ENCODE data around the gene SNORC.
"Not testable (repeated sequence)": the region's sequence is repeated elsewhere in the genome, so short reads cannot be mapped to it uniquely, and the experiment has no call there.

Gene SNORC

GRCh38 chr2:232907718-232908085 lies 37.6 kb downstream of the SNORC start:
- H3K27ac Mint-ChIP-seq; H3K4me3 Mint-ChIP-seq; H3K36me3 Mint-ChIP-seq (ENCODE audit: low read depth); H3K4me1 Mint-ChIP-seq (ENCODE audit: low read depth): not testable (repeated sequence)
- peaks cover 12% of the 10 kb centered on the region for H3K9me3 Mint-ChIP-seq
- H3K27me3 Mint-ChIP-seq (ENCODE audit: low read depth), result peaks cover 26% of the 10 kb centered on the region

GRCh38 chr2:232908695-232909094 lies 38.6 kb downstream of the SNORC start:
- Mint-ChIP-seq H3K4me1 (ENCODE audit: low read depth) (no peaks in the 10 kb centered on the region), H3K27me3 (ENCODE audit: low read depth) (peaks cover 26% of the 10 kb centered on the region), H3K36me3 (ENCODE audit: low read depth) (no peaks in the 10 kb centered on the region), H3K27ac (no peak overlapping the region), H3K9me3 (peaks cover 12% of the 10 kb centered on the region), H3K4me3 (no peak overlapping the region)

GRCh38 chr2:232910376-232910775 lies 40.3 kb downstream of the SNORC start:
- H3K9me3 Mint-ChIP-seq, result peaks cover 12% of the 10 kb centered on the region

GRCh38 chr2:232911712-232912277 lies 41.7 kb downstream of the SNORC start:
- no peaks in the 10 kb centered on the region for H3K4me1 Mint-ChIP-seq (ENCODE audit: low read depth)

More at GRCh38 chr2:232910376-232910775, 40.3 kb downstream of the SNORC start:
- Mint-ChIP-seq H3K4me3 (no peak overlapping the region), H3K36me3 (ENCODE audit: low read depth) (no peaks in the 10 kb centered on the region), H3K4me1 (ENCODE audit: low read depth) (no peaks in the 10 kb centered on the region), H3K27ac (no peak overlapping the region), H3K27me3 (ENCODE audit: low read depth) (peaks cover 31% of the 10 kb centered on the region)

GRCh38 chr2:232913903-232914302 lies 43.8 kb downstream of the SNORC start:
- Mint-ChIP-seq H3K4me1 (ENCODE audit: low read depth) (no peaks in the 10 kb centered on the region), H3K36me3 (ENCODE audit: low read depth) (no peaks in the 10 kb centered on the region), H3K4me3 (no peak overlapping the region), H3K27me3 (ENCODE audit: low read depth) (peaks cover 42% of the 10 kb centered on the region), H3K27ac (no peak overlapping the region), H3K9me3 (peaks cover 12% of the 10 kb centered on the region)

More at GRCh38 chr2:232911712-232912277, 41.7 kb downstream of the SNORC start:
- H3K27me3 Mint-ChIP-seq (ENCODE audit: low read depth), result peaks cover 33% of the 10 kb centered on the region
- H3K9me3 Mint-ChIP-seq, result peaks cover 12% of the 10 kb centered on the region
- H3K36me3 Mint-ChIP-seq (ENCODE audit: low read depth), result no peaks in the 10 kb centered on the region
- no peak overlapping the region for H3K27ac Mint-ChIP-seq
- H3K4me3 Mint-ChIP-seq, result no peak overlapping the region

- Mint-ChIP-seq H3K36me3 (ENCODE audit: low read depth) (no peaks in the 10 kb centered on the region), H3K27me3 (ENCODE audit: low read depth) (peaks cover 28% of the 10 kb centered on the region)
Observed at GRCh38 chr2:232919141-232919540, 49.1 kb downstream of the SNORC start.

GRCh38 chr2:232920055-232920454 lies 50.0 kb downstream of the SNORC start:
- H3K27ac Mint-ChIP-seq, result no peak overlapping the region
- no peak overlapping the region for H3K4me3 Mint-ChIP-seq
- no peaks in the 10 kb centered on the region for H3K9me3 Mint-ChIP-seq
- peaks cover 34% of the 10 kb centered on the region for H3K27me3 Mint-ChIP-seq (ENCODE audit: low read depth)
- no peaks in the 10 kb centered on the region for H3K4me1 Mint-ChIP-seq (ENCODE audit: low read depth)
- no peaks in the 10 kb centered on the region for H3K36me3 Mint-ChIP-seq (ENCODE audit: low read depth)

More at GRCh38 chr2:232919141-232919540, 49.1 kb downstream of the SNORC start:
- Mint-ChIP-seq H3K4me3 (no peak overlapping the region), H3K4me1 (ENCODE audit: low read depth) (no peaks in the 10 kb centered on the region), H3K9me3 (no peaks in the 10 kb centered on the region), H3K27ac (no peak overlapping the region)

GRCh38 chr2:232920760-232921159 lies 50.7 kb downstream of the SNORC start:
- no peak overlapping the region for H3K27ac Mint-ChIP-seq
- H3K9me3 Mint-ChIP-seq, result no peaks in the 10 kb centered on the region
- H3K4me1 Mint-ChIP-seq (ENCODE audit: low read depth), result no peaks in the 10 kb centered on the region
- no peak overlapping the region for H3K4me3 Mint-ChIP-seq
- no peaks in the 10 kb centered on the region for H3K36me3 Mint-ChIP-seq (ENCODE audit: low read depth)
- peaks cover 37% of the 10 kb centered on the region for H3K27me3 Mint-ChIP-seq (ENCODE audit: low read depth)

GRCh38 chr2:232924433-232924832 lies 54.4 kb downstream of the SNORC start:
- H3K27me3 Mint-ChIP-seq (ENCODE audit: low read depth), result peaks cover 44% of the 10 kb centered on the region
- no peak overlapping the region for H3K27ac Mint-ChIP-seq
- no peak overlapping the region for H3K4me3 Mint-ChIP-seq
- H3K9me3 Mint-ChIP-seq, result no peaks in the 10 kb centered on the region
- H3K4me1 Mint-ChIP-seq (ENCODE audit: low read depth), result no peaks in the 10 kb centered on the region
- no peaks in the 10 kb centered on the region for H3K36me3 Mint-ChIP-seq (ENCODE audit: low read depth)

- H3K36me3 Mint-ChIP-seq (ENCODE audit: low read depth), result no peaks in the 10 kb centered on the region
- peaks cover 46% of the 10 kb centered on the region for H3K27me3 Mint-ChIP-seq (ENCODE audit: low read depth)
- no peak overlapping the region for H3K4me3 Mint-ChIP-seq
- no peaks in the 10 kb centered on the region for H3K9me3 Mint-ChIP-seq
- no peaks in the 10 kb centered on the region for H3K4me1 Mint-ChIP-seq (ENCODE audit: low read depth)
- H3K27ac Mint-ChIP-seq, result no peak overlapping the region
Observed at GRCh38 chr2:232925153-232925820, 55.2 kb downstream of the SNORC start.

- Mint-ChIP-seq H3K9me3 (no peaks in the 10 kb centered on the region), H3K4me3 (no peak overlapping the region), H3K4me1 (ENCODE audit: low read depth) (no peaks in the 10 kb centered on the region), H3K27me3 (ENCODE audit: low read depth) (peaks cover 47% of the 10 kb centered on the region), H3K27ac (no peak overlapping the region), H3K36me3 (ENCODE audit: low read depth) (no peaks in the 10 kb centered on the region)
Observed at GRCh38 chr2:232925821-232926156, 55.7 kb downstream of the SNORC start.

GRCh38 chr2:232926431-232926939 lies 56.4 kb downstream of the SNORC start:
- H3K27me3 Mint-ChIP-seq (ENCODE audit: low read depth), result peaks cover 54% of the 10 kb centered on the region
- H3K9me3 Mint-ChIP-seq, result no peaks in the 10 kb centered on the region
- H3K4me3 Mint-ChIP-seq, result peak overlapping the region; percentile 46
- no peaks in the 10 kb centered on the region for H3K36me3 Mint-ChIP-seq (ENCODE audit: low read depth)
- no peaks in the 10 kb centered on the region for H3K4me1 Mint-ChIP-seq (ENCODE audit: low read depth)
- H3K27ac Mint-ChIP-seq, result no peak overlapping the region

- no peak overlapping the region for H3K27ac Mint-ChIP-seq
- H3K9me3 Mint-ChIP-seq, result no peaks in the 10 kb centered on the region
- no peaks in the 10 kb centered on the region for H3K4me1 Mint-ChIP-seq (ENCODE audit: low read depth)
- peak overlapping the region; percentile 46 for H3K4me3 Mint-ChIP-seq
- no peaks in the 10 kb centered on the region for H3K36me3 Mint-ChIP-seq (ENCODE audit: low read depth)
- peaks cover 59% of the 10 kb centered on the region for H3K27me3 Mint-ChIP-seq (ENCODE audit: low read depth)
Observed at GRCh38 chr2:232927032-232927792, 57.1 kb downstream of the SNORC start.

- H3K4me3 Mint-ChIP-seq, result no peak overlapping the region
- peaks cover 59% of the 10 kb centered on the region for H3K27me3 Mint-ChIP-seq (ENCODE audit: low read depth)
- no peaks in the 10 kb centered on the region for H3K9me3 Mint-ChIP-seq
- H3K4me1 Mint-ChIP-seq (ENCODE audit: low read depth), result no peaks in the 10 kb centered on the region
- no peak overlapping the region for H3K27ac Mint-ChIP-seq
- H3K36me3 Mint-ChIP-seq (ENCODE audit: low read depth), result no peaks in the 10 kb centered on the region
Observed at GRCh38 chr2:232927793-232928550, 57.9 kb downstream of the SNORC start.
